RWPE2 (cell line): ENCODE measurements around the gene ROPN1L.

ENCODE experiments used
- ATAC-seq: fragments of 200-7000 bp; cut with Tn5 transposase; 3 replicates; pipeline ENCODE4 v1.9.1; 2021; ENCODE audit warnings: low read depth
- DNase-seq: peaks from one replicate; pipeline ENCODE4 v3.0.0-alpha.2; 2020; ENCODE audit warnings: low spot score
- H3K27ac ChIP-seq: fragments of 450-650 bp; 2 replicates; pipeline ENCODE4 v1.5.1; 2017; ENCODE audit warnings: mild to moderate bottlenecking; ENCODE audit not compliant: poor library complexity, severe bottlenecking
- H3K27me3 ChIP-seq: fragments of 250-450 bp; sonication (Bioruptor Pico); 2 replicates; pipeline ENCODE4 v1.5.1; 2021; ENCODE audit warnings: mild to moderate bottlenecking, moderate library complexity; ENCODE audit not compliant: insufficient read depth, poor library complexity, severe bottlenecking
- H3K36me3 ChIP-seq: fragments of 250-450 bp; sonication (Bioruptor Pico); 2 replicates; pipeline ENCODE4 v1.5.1; 2020; ENCODE audit warnings: low read depth, mild to moderate bottlenecking, moderate library complexity
- H3K4me1 ChIP-seq: fragments of 250-450 bp; sonication (Bioruptor Pico); 2 replicates; pipeline ENCODE4 v1.5.1; 2021; ENCODE audit warnings: mild to moderate bottlenecking, moderate library complexity; ENCODE audit not compliant: insufficient read depth, poor library complexity, severe bottlenecking
- H3K4me3 ChIP-seq: fragments of 250-450 bp; sonication (Bioruptor Pico); 2 replicates; pipeline ENCODE4 v1.5.1; 2021; ENCODE audit warnings: mild to moderate bottlenecking, moderate library complexity; ENCODE audit not compliant: severe bottlenecking
- H3K9me3 ChIP-seq: fragments of 250-450 bp; sonication (Bioruptor Pico); 2 replicates; pipeline ENCODE4 v1.5.1; 2021; ENCODE audit warnings: mild to moderate bottlenecking, moderate library complexity; ENCODE audit not compliant: severe bottlenecking
- TF ChIP-seq, protein P1 (sequence below): fragments of 450-650 bp; IDR thresholded peaks from one replicate; pipeline ENCODE4 v1.5.1; 2017; ENCODE audit warnings: mild to moderate bottlenecking, moderate library complexity; ENCODE audit not compliant: poor library complexity, severe bottlenecking

ROPN1L gene

GRCh38 chr5:10434392-10434791 lies 7.3 kb upstream of the ROPN1L start:
- DNase-seq = no peak
- Histone ChIP-seq H3K4me1 (no peaks in the 10 kb centered on the region), H3K4me3 (no peak overlapping the region), H3K36me3 (peaks cover 71% of the 10 kb centered on the region), H3K27ac (no peak overlapping the region), H3K9me3 (no peaks in the 10 kb centered on the region), H3K27me3 (no peaks in the 10 kb centered on the region)
- TF ChIP-seq, protein P1, sequence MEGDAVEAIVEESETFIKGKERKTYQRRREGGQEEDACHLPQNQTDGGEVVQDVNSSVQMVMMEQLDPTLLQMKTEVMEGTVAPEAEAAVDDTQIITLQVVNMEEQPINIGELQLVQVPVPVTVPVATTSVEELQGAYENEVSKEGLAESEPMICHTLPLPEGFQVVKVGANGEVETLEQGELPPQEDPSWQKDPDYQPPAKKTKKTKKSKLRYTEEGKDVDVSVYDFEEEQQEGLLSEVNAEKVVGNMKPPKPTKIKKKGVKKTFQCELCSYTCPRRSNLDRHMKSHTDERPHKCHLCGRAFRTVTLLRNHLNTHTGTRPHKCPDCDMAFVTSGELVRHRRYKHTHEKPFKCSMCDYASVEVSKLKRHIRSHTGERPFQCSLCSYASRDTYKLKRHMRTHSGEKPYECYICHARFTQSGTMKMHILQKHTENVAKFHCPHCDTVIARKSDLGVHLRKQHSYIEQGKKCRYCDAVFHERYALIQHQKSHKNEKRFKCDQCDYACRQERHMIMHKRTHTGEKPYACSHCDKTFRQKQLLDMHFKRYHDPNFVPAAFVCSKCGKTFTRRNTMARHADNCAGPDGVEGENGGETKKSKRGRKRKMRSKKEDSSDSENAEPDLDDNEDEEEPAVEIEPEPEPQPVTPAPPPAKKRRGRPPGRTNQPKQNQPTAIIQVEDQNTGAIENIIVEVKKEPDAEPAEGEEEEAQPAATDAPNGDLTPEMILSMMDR = no peak
- ATAC-seq = no peak

DNA sequence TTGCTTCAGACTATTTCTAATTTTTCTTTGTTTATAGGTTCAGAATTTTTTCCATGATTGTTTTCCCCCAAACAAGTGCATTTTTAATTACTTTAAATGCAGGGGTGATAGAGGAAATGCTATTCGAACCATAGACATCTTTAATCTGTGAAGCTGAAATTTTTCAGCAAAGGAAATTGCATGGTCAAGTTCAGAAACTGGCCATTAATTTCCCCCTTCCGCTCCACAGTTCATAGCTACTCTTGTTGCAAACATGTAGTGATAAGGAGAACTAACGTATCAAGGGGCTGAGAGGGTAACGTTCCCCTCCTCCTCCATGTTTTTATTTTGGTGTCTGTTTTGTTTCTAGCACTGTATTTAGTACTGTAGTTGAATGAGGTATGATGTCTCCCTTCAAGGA lies 3.4 kb upstream of the ROPN1L start:
- DNase-seq (no peak), ATAC-seq (no peak)
- H3K4me1 ChIP-seq = peaks cover 4% of the 10 kb centered on the region
- H3K27ac ChIP-seq = no peak overlapping the region
- H3K27me3 ChIP-seq = no peaks in the 10 kb centered on the region
- no peaks in the 10 kb centered on the region for H3K9me3 ChIP-seq
- H3K4me3 ChIP-seq = no peak overlapping the region
- TF ChIP-seq, protein P1 = no peak
- peaks cover 36% of the 10 kb centered on the region for H3K36me3 ChIP-seq

GRCh38 chr5:10439692-10440091 lies 2.0 kb upstream of the ROPN1L start:
- Histone ChIP-seq H3K36me3 (peaks cover 24% of the 10 kb centered on the region), H3K27me3 (no peaks in the 10 kb centered on the region), H3K4me3 (no peak overlapping the region), H3K9me3 (no peaks in the 10 kb centered on the region), H3K4me1 (peaks cover 4% of the 10 kb centered on the region), H3K27ac (no peak overlapping the region)
- DNase-seq (no peak), ATAC-seq (no peak)
- TF ChIP-seq, protein P1 = no peak

GRCh38 chr5:10440367-10440990 lies 1.2 kb upstream of the ROPN1L start:
- ATAC-seq = no peak
- TF ChIP-seq, protein P1 = no peak
- Histone ChIP-seq H3K36me3 (peaks cover 19% of the 10 kb centered on the region), H3K4me1 (peaks cover 4% of the 10 kb centered on the region), H3K9me3 (no peaks in the 10 kb centered on the region), H3K27ac (no peak overlapping the region), H3K4me3 (no peak overlapping the region), H3K27me3 (no peaks in the 10 kb centered on the region)
- DNase-seq = no peak

- no peak for DNase-seq
- H3K27ac ChIP-seq = no peak overlapping the region
- H3K4me1 ChIP-seq = peaks cover 4% of the 10 kb centered on the region
- TF ChIP-seq, protein P1 = no peak
- peaks cover 6% of the 10 kb centered on the region; the same call in 1 of the 2 replicates for H3K36me3 ChIP-seq
- peak; percentile 67 for ATAC-seq
- no peaks in the 10 kb centered on the region for H3K27me3 ChIP-seq
- no peaks in the 10 kb centered on the region for H3K9me3 ChIP-seq
- peak overlapping the region; percentile 47 for H3K4me3 ChIP-seq
Measured at GRCh38 chr5:10441992-10442435, 335 bp downstream of the ROPN1L start.
